ENCODE measurements around the gene SDK1. TPM values are rescaled to one million over a fixed set of nuclear protein-coding genes. Genes with fewer than 3 reads are reported as not detected.

Gene SDK1
- total RNA-seq, 2 experiments from 2014 or later, result 0.03 to 0.05 TPM

- H3K27ac Mint-ChIP-seq, result no peak overlapping the region
- H3K27me3 Mint-ChIP-seq (ENCODE audit: low read depth), result no peaks in the 10 kb centered on the region
- H3K36me3 Mint-ChIP-seq (ENCODE audit: low read depth), result no peaks in the 10 kb centered on the region
- ATAC-seq (no peak), DNase-seq (no peak)
- no peak overlapping the region for H3K4me3 Mint-ChIP-seq
- CTCF ChIA-PET, result no interaction called here
- no peaks in the 10 kb centered on the region for H3K9me3 Mint-ChIP-seq (ENCODE audit: insufficient read depth)
- peaks cover 2% of the 10 kb centered on the region for H3K4me1 Mint-ChIP-seq (ENCODE audit: low read depth)
- POLR2A ChIA-PET, result no interaction called here
These were observed 900.5 kb downstream of the SDK1 start for GRCh38 chr7:4201566-4201965.

GRCh38 chr7:4202154-4202736, 901.2 kb downstream of the SDK1 start:
- no peaks in the 10 kb centered on the region for H3K36me3 Mint-ChIP-seq (ENCODE audit: low read depth)
- H3K27ac Mint-ChIP-seq, result no peak overlapping the region
- ChIA-PET CTCF (no interaction called here), POLR2A (no interaction called here)
- H3K27me3 Mint-ChIP-seq (ENCODE audit: low read depth), result no peaks in the 10 kb centered on the region
- DNase-seq (no peak), ATAC-seq (no peak)
- H3K4me3 Mint-ChIP-seq, result no peak overlapping the region
- peaks cover 2% of the 10 kb centered on the region for H3K4me1 Mint-ChIP-seq (ENCODE audit: low read depth)
- H3K9me3 Mint-ChIP-seq (ENCODE audit: insufficient read depth), result no peaks in the 10 kb centered on the region

- POLR2A ChIA-PET, result no interaction called here
- no peak overlapping the region for H3K4me3 Mint-ChIP-seq
- no peak overlapping the region for H3K27ac Mint-ChIP-seq
- H3K9me3 Mint-ChIP-seq (ENCODE audit: insufficient read depth), result no peaks in the 10 kb centered on the region
- no peaks in the 10 kb centered on the region for H3K36me3 Mint-ChIP-seq (ENCODE audit: low read depth)
- DNase-seq, result no peak
- CTCF ChIA-PET, result no interaction called here
- H3K4me1 Mint-ChIP-seq (ENCODE audit: low read depth), result peaks cover 2% of the 10 kb centered on the region
- no peaks in the 10 kb centered on the region for H3K27me3 Mint-ChIP-seq (ENCODE audit: low read depth)
- no peak for ATAC-seq
These were observed 901.9 kb downstream of the SDK1 start for GRCh38 chr7:4202954-4203353.

GRCh38 chr7:4203626-4204512, 902.8 kb downstream of the SDK1 start:
- ChIA-PET POLR2A (no interaction called here), CTCF (no interaction called here)
- ATAC-seq, result no peak
- Mint-ChIP-seq H3K4me3 (no peak overlapping the region), H3K9me3 (ENCODE audit: insufficient read depth) (no peaks in the 10 kb centered on the region), H3K36me3 (ENCODE audit: low read depth) (no peaks in the 10 kb centered on the region), H3K27me3 (ENCODE audit: low read depth) (no peaks in the 10 kb centered on the region), H3K27ac (no peak overlapping the region), H3K4me1 (ENCODE audit: low read depth) (peaks cover 4% of the 10 kb centered on the region)
- no peak for DNase-seq

GRCh38 chr7:4204513-4205165, 903.6 kb downstream of the SDK1 start:
- no peaks in the 10 kb centered on the region for H3K9me3 Mint-ChIP-seq (ENCODE audit: insufficient read depth)
- ATAC-seq (peak; percentile 58), DNase-seq (no peak)
- peak overlapping the region; percentile 72 for H3K27ac Mint-ChIP-seq
- POLR2A ChIA-PET, result no interaction called here
- H3K36me3 Mint-ChIP-seq (ENCODE audit: low read depth), result no peaks in the 10 kb centered on the region
- peaks cover 7% of the 10 kb centered on the region for H3K4me1 Mint-ChIP-seq (ENCODE audit: low read depth)
- CTCF ChIA-PET, result no interaction called here
- no peaks in the 10 kb centered on the region for H3K27me3 Mint-ChIP-seq (ENCODE audit: low read depth)
- H3K4me3 Mint-ChIP-seq, result peak overlapping the region; percentile 54

GRCh38 chr7:4205828-4206227, 904.8 kb downstream of the SDK1 start:
- CTCF ChIA-PET, result no interaction called here

GRCh38 chr7:4207011-4207410, 906.0 kb downstream of the SDK1 start:
- POLR2A ChIA-PET, result no interaction called here
- Mint-ChIP-seq H3K36me3 (ENCODE audit: low read depth) (no peaks in the 10 kb centered on the region), H3K4me1 (ENCODE audit: low read depth) (peaks cover 7% of the 10 kb centered on the region), H3K27me3 (ENCODE audit: low read depth) (no peaks in the 10 kb centered on the region), H3K4me3 (no peak overlapping the region), H3K9me3 (ENCODE audit: insufficient read depth) (no peaks in the 10 kb centered on the region), H3K27ac (no peak overlapping the region)
- DNase-seq (no peak), ATAC-seq (no peak)
- CTCF ChIA-PET, result no interaction called here

More at GRCh38 chr7:4205828-4206227, 904.8 kb downstream of the SDK1 start:
- H3K4me3 Mint-ChIP-seq, result no peak overlapping the region
- peaks cover 7% of the 10 kb centered on the region for H3K4me1 Mint-ChIP-seq (ENCODE audit: low read depth)
- no peak for DNase-seq
- no peak overlapping the region for H3K27ac Mint-ChIP-seq
- ATAC-seq, result no peak
- POLR2A ChIA-PET, result no interaction called here
- H3K27me3 Mint-ChIP-seq (ENCODE audit: low read depth), result no peaks in the 10 kb centered on the region
- no peaks in the 10 kb centered on the region for H3K36me3 Mint-ChIP-seq (ENCODE audit: low read depth)
- no peaks in the 10 kb centered on the region for H3K9me3 Mint-ChIP-seq (ENCODE audit: insufficient read depth)

GRCh38 chr7:4208086-4208485, 907.0 kb downstream of the SDK1 start:
- peaks cover 7% of the 10 kb centered on the region for H3K4me1 Mint-ChIP-seq (ENCODE audit: low read depth)
- ChIA-PET CTCF (no interaction called here), POLR2A (no interaction called here)
- no peak overlapping the region for H3K27ac Mint-ChIP-seq
- ATAC-seq (no peak), DNase-seq (no peak)
- no peaks in the 10 kb centered on the region for H3K9me3 Mint-ChIP-seq (ENCODE audit: insufficient read depth)
- H3K36me3 Mint-ChIP-seq (ENCODE audit: low read depth), result no peaks in the 10 kb centered on the region
- no peak overlapping the region for H3K4me3 Mint-ChIP-seq
- no peaks in the 10 kb centered on the region for H3K27me3 Mint-ChIP-seq (ENCODE audit: low read depth)

- H3K27me3 Mint-ChIP-seq (ENCODE audit: low read depth), result no peaks in the 10 kb centered on the region
- no peak for DNase-seq
- H3K36me3 Mint-ChIP-seq (ENCODE audit: low read depth), result no peaks in the 10 kb centered on the region
- no peak overlapping the region for H3K4me3 Mint-ChIP-seq
- peaks cover 7% of the 10 kb centered on the region for H3K4me1 Mint-ChIP-seq (ENCODE audit: low read depth)
- no peaks in the 10 kb centered on the region for H3K9me3 Mint-ChIP-seq (ENCODE audit: insufficient read depth)
- ChIA-PET POLR2A (no interaction called here), CTCF (no interaction called here)
- H3K27ac Mint-ChIP-seq, result no peak overlapping the region
- ATAC-seq, result no peak
These were observed 907.5 kb downstream of the SDK1 start for GRCh38 chr7:4208586-4208985.

- H3K27ac Mint-ChIP-seq, result no peak overlapping the region
- CTCF ChIA-PET, result no interaction called here
- no peaks in the 10 kb centered on the region for H3K9me3 Mint-ChIP-seq (ENCODE audit: insufficient read depth)
- no peak for ATAC-seq
- H3K4me1 Mint-ChIP-seq (ENCODE audit: low read depth), result peaks cover 7% of the 10 kb centered on the region
- no peaks in the 10 kb centered on the region for H3K36me3 Mint-ChIP-seq (ENCODE audit: low read depth)
- no peak for DNase-seq
- no peaks in the 10 kb centered on the region for H3K27me3 Mint-ChIP-seq (ENCODE audit: low read depth)
- no peak overlapping the region for H3K4me3 Mint-ChIP-seq
- POLR2A ChIA-PET, result no interaction called here
These were observed 908.1 kb downstream of the SDK1 start for GRCh38 chr7:4209126-4209525.

GRCh38 chr7:4209966-4210365, 908.9 kb downstream of the SDK1 start:
- no peak overlapping the region for H3K27ac Mint-ChIP-seq
- H3K27me3 Mint-ChIP-seq (ENCODE audit: low read depth), result no peaks in the 10 kb centered on the region
- H3K36me3 Mint-ChIP-seq (ENCODE audit: low read depth), result no peaks in the 10 kb centered on the region
- H3K4me1 Mint-ChIP-seq (ENCODE audit: low read depth), result peaks cover 4% of the 10 kb centered on the region
- POLR2A ChIA-PET, result no interaction called here
- CTCF ChIA-PET, result no interaction called here
- no peaks in the 10 kb centered on the region for H3K9me3 Mint-ChIP-seq (ENCODE audit: insufficient read depth)
- DNase-seq, result no peak
- H3K4me3 Mint-ChIP-seq, result no peak overlapping the region
- ATAC-seq, result no peak

GRCh38 chr7:4210821-4211220, 909.8 kb downstream of the SDK1 start:
- no peak overlapping the region for H3K27ac Mint-ChIP-seq
- peaks cover 4% of the 10 kb centered on the region for H3K4me1 Mint-ChIP-seq (ENCODE audit: low read depth)
- no peak overlapping the region for H3K4me3 Mint-ChIP-seq
- ChIA-PET CTCF (no interaction called here), POLR2A (no interaction called here)
- DNase-seq, result no peak
- no peaks in the 10 kb centered on the region for H3K9me3 Mint-ChIP-seq (ENCODE audit: insufficient read depth)
- no peak for ATAC-seq
- no peaks in the 10 kb centered on the region for H3K27me3 Mint-ChIP-seq (ENCODE audit: low read depth)
- H3K36me3 Mint-ChIP-seq (ENCODE audit: low read depth), result no peaks in the 10 kb centered on the region

Measured in activated CD8-positive, alpha-beta T cell treated with anti-CD3 and anti-CD28 coated beads, Interleukin-2, amount 10 ng/mL, durations not matched to agents 7 days and 5 days (primary cell).